ENCODE results near the gene RBMS3. TPM values are rescaled to one million over a fixed set of nuclear protein-coding genes. Genes with fewer than 3 reads are reported as not detected.

The RBMS3 gene
- total RNA-seq, 1 donor from 2014 or later: 0.47 TPM

GRCh38 chr3:29591579-29591978 lies 310.7 kb downstream of the RBMS3 start:
- Mint-ChIP-seq H3K36me3 (no peaks in the 10 kb centered on the region), H3K4me1 (no peaks in the 10 kb centered on the region), H3K27ac (no peak overlapping the region), H3K4me3 (no peak overlapping the region), H3K27me3 (ENCODE audit: insufficient read depth, low read depth) (no peaks in the 10 kb centered on the region), H3K9me3 (no peaks in the 10 kb centered on the region)
- no peak for DNase-seq (ENCODE audit: low spot score)
- Histone ChIP-seq H3K9ac (no peak overlapping the region), H3K4me1 (no peaks in the 10 kb centered on the region), H3K4me2 (no peak overlapping the region), H2AFZ (replicated peaks) (no peak overlapping the region), H4K20me1 (ENCODE audit: low read depth) (no peaks in the 10 kb centered on the region), H3K27ac (no peak overlapping the region), H3F3A (ENCODE audit: low read depth) (no peaks in the 10 kb centered on the region), H3K9me3 (ENCODE audit: low read depth) (no peaks in the 10 kb centered on the region), H3K27me3 (no peaks in the 10 kb centered on the region), H3K36me3 (no peaks in the 10 kb centered on the region), H3K4me3 (no peak overlapping the region), H3K79me2 (ENCODE audit: low read depth) (no peaks in the 10 kb centered on the region)
- TF ChIP-seq EZH2 (IDR thresholded peaks at IDR 0.05) (no peak), CTCF (IDR thresholded peaks at IDR 0.05) (no peak), EZH2phosphoT487 (IDR thresholded peaks at IDR 0.05) (no peak)

DNA sequence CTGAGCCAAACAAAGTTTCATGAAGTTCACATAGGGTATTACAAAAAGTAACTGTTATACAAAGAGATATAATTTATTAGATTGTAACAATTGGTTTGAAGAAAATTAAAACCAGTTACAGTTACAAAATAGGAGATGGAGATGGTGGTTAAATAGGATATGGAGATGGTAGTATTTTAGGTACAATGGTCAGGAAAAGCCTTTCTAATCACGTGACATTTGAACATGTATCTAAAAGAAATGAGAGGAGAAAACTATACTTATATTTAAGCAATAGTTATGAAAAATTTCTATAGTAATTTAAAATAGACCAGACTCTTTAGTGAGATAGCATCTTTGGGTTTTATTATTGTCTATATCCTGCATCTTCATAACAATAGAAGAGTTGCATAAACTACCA lies 312.9 kb downstream of the RBMS3 start:
- no peak for TF ChIP-seq EZH2phosphoT487 (IDR thresholded peaks at IDR 0.05)
- no peak for TF ChIP-seq CTCF (IDR thresholded peaks at IDR 0.05)
- no peak for TF ChIP-seq EZH2 (IDR thresholded peaks at IDR 0.05)
- no peak overlapping the region for H2AFZ ChIP-seq (replicated peaks)
- H3K9me3 ChIP-seq (ENCODE audit: low read depth): no peaks in the 10 kb centered on the region
- no peaks in the 10 kb centered on the region for H4K20me1 ChIP-seq (ENCODE audit: low read depth)
- H3K4me1 ChIP-seq: no peaks in the 10 kb centered on the region
- no peak overlapping the region for H3K9ac ChIP-seq
- Mint-ChIP-seq H3K4me3 (no peak overlapping the region), H3K4me1 (peaks cover 13% of the 10 kb centered on the region), H3K27ac (no peak overlapping the region), H3K27me3 (ENCODE audit: insufficient read depth, low read depth) (no peaks in the 10 kb centered on the region), H3K36me3 (no peaks in the 10 kb centered on the region), H3K9me3 (no peaks in the 10 kb centered on the region)
- no peaks in the 10 kb centered on the region for H3K36me3 ChIP-seq
- no peak overlapping the region for H3K4me2 ChIP-seq
- no peaks in the 10 kb centered on the region for H3K79me2 ChIP-seq (ENCODE audit: low read depth)
- H3K27ac ChIP-seq: no peak overlapping the region
- H3K27me3 ChIP-seq: no peaks in the 10 kb centered on the region
- no peak overlapping the region for H3K4me3 ChIP-seq
- H3F3A ChIP-seq (ENCODE audit: low read depth): no peaks in the 10 kb centered on the region
- DNase-seq (ENCODE audit: low spot score): no peak

DNA sequence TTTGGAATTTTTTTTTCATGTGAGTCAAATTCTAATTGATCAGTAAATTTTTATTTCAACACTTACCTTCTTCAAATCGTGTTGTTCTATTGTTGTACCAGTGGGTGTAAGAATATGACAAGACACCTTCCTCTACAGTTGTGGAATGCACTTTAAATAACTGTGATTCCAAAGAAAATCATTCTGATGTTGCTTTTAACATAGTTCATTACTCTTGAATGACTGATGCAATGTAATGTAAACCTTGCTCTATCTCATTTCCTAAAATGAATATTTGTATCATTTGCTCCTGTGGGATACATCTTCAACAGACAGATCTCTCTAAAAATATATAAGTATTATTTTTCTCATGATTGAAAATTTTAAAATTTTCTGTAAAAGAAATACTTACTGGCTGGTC lies 313.4 kb downstream of the RBMS3 start:
- no peak for TF ChIP-seq EZH2 (IDR thresholded peaks at IDR 0.05)
- TF ChIP-seq CTCF (IDR thresholded peaks at IDR 0.05): no peak
- no peak for TF ChIP-seq EZH2phosphoT487 (IDR thresholded peaks at IDR 0.05)
- Histone ChIP-seq H4K20me1 (ENCODE audit: low read depth) (no peaks in the 10 kb centered on the region), H3K9ac (no peak overlapping the region), H3K9me3 (ENCODE audit: low read depth) (no peaks in the 10 kb centered on the region), H3F3A (ENCODE audit: low read depth) (no peaks in the 10 kb centered on the region), H3K4me3 (no peak overlapping the region), H3K4me1 (no peaks in the 10 kb centered on the region), H3K27me3 (no peaks in the 10 kb centered on the region), H3K27ac (no peak overlapping the region), H3K4me2 (no peak overlapping the region), H3K36me3 (no peaks in the 10 kb centered on the region), H3K79me2 (ENCODE audit: low read depth) (no peaks in the 10 kb centered on the region), H2AFZ (replicated peaks) (no peak overlapping the region)
- DNase-seq (ENCODE audit: low spot score): no peak
- Mint-ChIP-seq H3K9me3 (no peaks in the 10 kb centered on the region), H3K4me3 (no peak overlapping the region), H3K27me3 (ENCODE audit: insufficient read depth, low read depth) (no peaks in the 10 kb centered on the region), H3K27ac (no peak overlapping the region), H3K36me3 (no peaks in the 10 kb centered on the region), H3K4me1 (peaks cover 13% of the 10 kb centered on the region)
